ENCODE data around the gene TTBK2.

TTBK2 gene

DNA sequence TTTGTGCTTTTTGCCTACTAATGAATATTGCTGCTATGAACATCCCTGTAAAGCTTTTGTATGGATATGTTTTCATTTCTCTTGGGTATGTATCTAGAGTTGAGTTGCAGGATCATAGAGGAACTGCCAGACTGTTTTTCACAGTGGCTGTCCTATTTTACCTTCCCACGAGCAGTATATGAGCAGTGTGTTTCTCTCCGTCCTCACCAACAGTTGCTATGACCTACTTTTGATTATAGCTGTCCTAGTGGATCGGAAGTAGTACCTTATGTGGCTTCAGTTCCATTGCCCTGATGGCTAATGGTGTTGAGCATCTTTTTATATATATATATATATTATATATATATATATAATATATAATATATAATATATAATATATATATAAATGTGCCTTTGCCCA, 208.8 kb downstream of the TTBK2 start:
- H3K9ac ChIP-seq = no peak overlapping the region
- no peaks in the 10 kb centered on the region for H3K36me3 ChIP-seq (ENCODE audit: control insufficient read depth, insufficient read depth, low read length)
- TF ChIP-seq, protein P1, sequence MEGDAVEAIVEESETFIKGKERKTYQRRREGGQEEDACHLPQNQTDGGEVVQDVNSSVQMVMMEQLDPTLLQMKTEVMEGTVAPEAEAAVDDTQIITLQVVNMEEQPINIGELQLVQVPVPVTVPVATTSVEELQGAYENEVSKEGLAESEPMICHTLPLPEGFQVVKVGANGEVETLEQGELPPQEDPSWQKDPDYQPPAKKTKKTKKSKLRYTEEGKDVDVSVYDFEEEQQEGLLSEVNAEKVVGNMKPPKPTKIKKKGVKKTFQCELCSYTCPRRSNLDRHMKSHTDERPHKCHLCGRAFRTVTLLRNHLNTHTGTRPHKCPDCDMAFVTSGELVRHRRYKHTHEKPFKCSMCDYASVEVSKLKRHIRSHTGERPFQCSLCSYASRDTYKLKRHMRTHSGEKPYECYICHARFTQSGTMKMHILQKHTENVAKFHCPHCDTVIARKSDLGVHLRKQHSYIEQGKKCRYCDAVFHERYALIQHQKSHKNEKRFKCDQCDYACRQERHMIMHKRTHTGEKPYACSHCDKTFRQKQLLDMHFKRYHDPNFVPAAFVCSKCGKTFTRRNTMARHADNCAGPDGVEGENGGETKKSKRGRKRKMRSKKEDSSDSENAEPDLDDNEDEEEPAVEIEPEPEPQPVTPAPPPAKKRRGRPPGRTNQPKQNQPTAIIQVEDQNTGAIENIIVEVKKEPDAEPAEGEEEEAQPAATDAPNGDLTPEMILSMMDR (IDR thresholded peaks at IDR 0.05) = no peak
- no peaks in the 10 kb centered on the region for H3K4me1 ChIP-seq
- no peak overlapping the region for H3K27ac ChIP-seq
- H3K4me3 ChIP-seq (ENCODE audit: low read depth, low read length) = no peak overlapping the region
- no peaks in the 10 kb centered on the region for H3K27me3 ChIP-seq (ENCODE audit: control insufficient read depth, insufficient read depth, low read length)
- no peaks in the 10 kb centered on the region for H3K79me2 ChIP-seq
- H3K4me2 ChIP-seq (ENCODE audit: low read length) = no peak overlapping the region
- no peak overlapping the region for H2AFZ ChIP-seq
- H3K9me3 ChIP-seq (ENCODE audit: control insufficient read depth, low read length) = no peaks in the 10 kb centered on the region

DNA sequence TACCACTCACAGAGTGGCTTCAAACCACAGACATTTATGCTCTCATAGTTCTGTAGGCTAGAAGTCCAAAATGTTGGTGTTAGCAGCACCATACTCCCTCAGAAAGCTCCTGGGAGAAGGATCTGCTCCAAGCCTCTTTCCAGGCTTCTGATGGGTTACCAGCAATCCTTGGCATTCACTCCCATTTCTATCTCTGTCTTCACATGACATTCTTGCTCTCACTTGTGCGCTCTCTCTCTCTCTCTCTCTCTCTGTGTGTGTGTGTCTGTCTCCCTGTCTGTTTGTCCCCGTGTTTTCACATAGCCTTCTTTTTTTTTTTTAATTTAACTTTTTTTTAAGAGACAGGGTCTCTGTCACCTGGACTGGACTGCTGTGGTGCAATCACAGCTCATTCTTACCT, 209.9 kb downstream of the TTBK2 start:
- no peak overlapping the region for H3K4me2 ChIP-seq (ENCODE audit: low read length)
- H3K27me3 ChIP-seq (ENCODE audit: control insufficient read depth, insufficient read depth, low read length) = no peaks in the 10 kb centered on the region

DNA sequence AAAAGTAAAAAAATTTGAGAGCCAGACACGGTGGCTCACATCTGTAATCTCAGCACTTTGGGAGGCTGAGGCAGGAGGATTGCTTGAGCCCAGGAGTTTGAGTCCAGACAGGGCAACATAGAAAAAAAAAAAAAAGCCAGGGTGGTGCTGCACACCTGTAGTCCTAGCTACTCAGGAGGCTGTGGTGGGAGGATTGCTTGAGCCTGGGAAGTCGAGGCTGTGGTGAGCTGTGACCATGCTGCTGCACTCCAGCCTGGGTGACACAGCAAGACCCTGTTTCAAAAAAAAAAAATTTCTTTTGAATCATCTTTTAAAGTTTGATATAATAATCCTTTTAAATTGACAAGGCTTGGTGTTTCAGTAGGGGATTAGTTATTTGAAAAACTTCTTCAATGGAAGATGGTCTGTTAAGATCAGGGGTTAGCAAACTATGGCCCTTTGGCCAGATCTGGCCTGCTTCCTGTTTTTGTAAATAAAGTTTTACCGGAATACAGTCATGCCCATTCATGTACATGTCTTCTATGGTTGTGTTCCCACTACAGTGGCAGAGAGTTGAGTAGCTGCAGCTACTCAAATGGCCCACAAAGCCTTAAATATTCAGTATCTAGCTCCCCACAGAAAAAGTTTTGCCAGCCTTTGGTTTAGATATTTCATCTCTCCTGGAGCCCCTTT, 212.6 kb downstream of the TTBK2 start:
- H3K4me1 ChIP-seq = no peaks in the 10 kb centered on the region
- H3K4me2 ChIP-seq (ENCODE audit: low read length) = no peak overlapping the region
- TF ChIP-seq, protein P1 (IDR thresholded peaks at IDR 0.05) = no peak
- H3K36me3 ChIP-seq (ENCODE audit: control insufficient read depth, insufficient read depth, low read length) = no peaks in the 10 kb centered on the region
- H3K4me3 ChIP-seq (ENCODE audit: low read depth, low read length) = no peak overlapping the region
- H3K9ac ChIP-seq = no peak overlapping the region
- no peaks in the 10 kb centered on the region for H3K9me3 ChIP-seq (ENCODE audit: control insufficient read depth, low read length)
- H2AFZ ChIP-seq = no peak overlapping the region
- no peak overlapping the region for H3K27ac ChIP-seq
- H3K27me3 ChIP-seq (ENCODE audit: control insufficient read depth, insufficient read depth, low read length) = no peaks in the 10 kb centered on the region
- H3K79me2 ChIP-seq = no peaks in the 10 kb centered on the region

More for the DNA sequence above, 209.9 kb downstream of the TTBK2 start:
- Histone ChIP-seq H3K4me3 (ENCODE audit: low read depth, low read length) (no peak overlapping the region), H3K36me3 (ENCODE audit: control insufficient read depth, insufficient read depth, low read length) (no peaks in the 10 kb centered on the region), H2AFZ (no peak overlapping the region), H3K9me3 (ENCODE audit: control insufficient read depth, low read length) (no peaks in the 10 kb centered on the region), H3K27ac (no peak overlapping the region), H3K4me1 (no peaks in the 10 kb centered on the region), H3K79me2 (no peaks in the 10 kb centered on the region), H3K9ac (no peak overlapping the region)
- TF ChIP-seq, protein P1 (IDR thresholded peaks at IDR 0.05) = no peak

DNA sequence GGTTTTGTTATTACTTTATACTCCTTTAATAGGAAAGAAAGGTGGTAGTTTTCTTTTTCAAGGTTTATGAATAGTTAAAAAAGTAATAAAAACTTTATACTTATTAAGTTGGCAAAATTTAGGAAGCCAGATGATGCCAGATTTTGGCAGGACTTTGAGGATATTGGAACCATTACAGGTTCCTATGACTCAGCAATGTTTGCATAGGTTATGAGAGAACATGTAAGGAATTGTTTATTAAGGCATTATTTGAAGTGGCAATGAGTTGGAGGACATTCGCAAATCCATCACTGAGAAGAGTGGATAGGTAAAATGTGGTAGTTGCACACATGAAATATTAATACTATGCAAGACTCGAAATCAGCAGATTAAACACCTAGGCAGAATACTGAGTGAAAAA, 213.5 kb downstream of the TTBK2 start:
- H2AFZ ChIP-seq = no peak overlapping the region
- H3K4me1 ChIP-seq = no peaks in the 10 kb centered on the region
- no peaks in the 10 kb centered on the region for H3K79me2 ChIP-seq
- H3K9me3 ChIP-seq (ENCODE audit: control insufficient read depth, low read length) = no peaks in the 10 kb centered on the region
- no peak overlapping the region for H3K27ac ChIP-seq
- no peaks in the 10 kb centered on the region for H3K36me3 ChIP-seq (ENCODE audit: control insufficient read depth, insufficient read depth, low read length)
- TF ChIP-seq, protein P1 (IDR thresholded peaks at IDR 0.05) = no peak
- H3K4me2 ChIP-seq (ENCODE audit: low read length) = no peak overlapping the region
- H3K4me3 ChIP-seq (ENCODE audit: low read depth, low read length) = no peak overlapping the region
- H3K9ac ChIP-seq = no peak overlapping the region
- H3K27me3 ChIP-seq (ENCODE audit: control insufficient read depth, insufficient read depth, low read length) = no peaks in the 10 kb centered on the region

DNA sequence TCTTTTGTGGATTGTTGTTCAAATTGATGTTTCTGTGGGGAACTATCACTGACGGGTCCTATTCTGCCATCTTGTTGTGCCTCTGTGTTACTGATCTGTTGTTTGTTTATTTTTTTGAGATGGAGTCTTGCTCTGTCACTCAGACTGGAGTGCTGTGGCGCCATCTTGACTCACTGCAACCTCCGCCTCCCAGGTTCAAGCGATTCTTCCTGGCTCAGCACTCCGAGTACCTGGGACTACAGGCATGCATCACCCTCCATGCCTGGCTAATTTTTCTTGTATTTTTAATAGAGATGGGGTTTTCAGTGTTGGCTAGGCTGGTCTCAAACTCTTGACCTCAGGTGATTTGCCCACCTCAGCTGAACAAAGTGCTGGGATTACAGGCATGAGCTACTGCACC, 215.2 kb downstream of the TTBK2 start:
- Histone ChIP-seq H3K27me3 (ENCODE audit: control insufficient read depth, insufficient read depth, low read length) (no peaks in the 10 kb centered on the region), H3K4me1 (no peaks in the 10 kb centered on the region), H3K9ac (no peak overlapping the region), H3K4me3 (ENCODE audit: low read depth, low read length) (no peak overlapping the region), H3K9me3 (ENCODE audit: control insufficient read depth, low read length) (no peaks in the 10 kb centered on the region), H3K27ac (no peak overlapping the region), H3K36me3 (ENCODE audit: control insufficient read depth, insufficient read depth, low read length) (no peaks in the 10 kb centered on the region), H3K79me2 (no peaks in the 10 kb centered on the region), H3K4me2 (ENCODE audit: low read length) (no peak overlapping the region), H2AFZ (no peak overlapping the region)
- TF ChIP-seq, protein P1 (IDR thresholded peaks at IDR 0.05) = no peak
